ENCODE results near the gene FN3KRP. TPM values are rescaled to one million over a fixed set of nuclear protein-coding genes. Genes with fewer than 3 reads are reported as not detected.
A peak's percentile ranks its signal among the peaks of the same experiment; 100 is the strongest.

Gene FN3KRP
- total and polyA plus RNA-seq, 2 donors (not counting 1 experiment from before 2014, with no cell fraction given), result 16.8 to 44.2 TPM

- H3K36me3 ChIP-seq (replicated peaks in 1 of 2; ENCODE audit: control extremely low read depth in 1 of 2, control insufficient read depth in 1 of 2, extremely low read depth in 1 of 2, insufficient read depth in 2 of 2, low read length in 1 of 2), result no peaks in the 10 kb centered on the region
- no peak overlapping the region for H2AFZ ChIP-seq (ENCODE audit: insufficient read depth, low read depth, low read length, poor library complexity, severe bottlenecking)
- intact Hi-C loops (cut with micrococcal nuclease), result no loop called here
- no peak overlapping the region for H3K4me2 ChIP-seq (replicated peaks; ENCODE audit: low read depth, low read length, poor library complexity, severe bottlenecking)
- peaks cover 4% of the 10 kb centered on the region for H3K27me3 Mint-ChIP-seq
- ChIA-PET CTCF (no interaction called here), POLR2A (no interaction called here)
- no peak for ATAC-seq (ENCODE audit: low read depth)
- peaks cover 8 to 16% of the 10 kb centered on the region in 2 donors for H3K4me1 ChIP-seq (ENCODE audit: control insufficient read depth in 2 of 2, insufficient read depth in 2 of 2, low read length in 2 of 2)
- WGBS (ENCODE audit: insufficient coverage), result 97% methylated on average over 13 of the region's 17 CpGs
- H3K27ac Mint-ChIP-seq, result no peak overlapping the region
- H3K9ac ChIP-seq (ENCODE audit: low read length), result no peak overlapping the region
- no peak overlapping the region for H3K4me3 ChIP-seq (ENCODE audit: control extremely low read depth in 1 of 5, extremely low read depth in 1 of 5, insufficient read depth in 1 of 5, low read depth in 2 of 5, low read length in 4 of 5)
- H3K79me2 ChIP-seq (ENCODE audit: control insufficient read depth, insufficient read depth, low read length), result peaks cover 3% of the 10 kb centered on the region
- no peak for DNase-seq
- H3K9me3 Mint-ChIP-seq (ENCODE audit: insufficient read depth), result peaks cover 6% of the 10 kb centered on the region
- H3K4me1 Mint-ChIP-seq, result peaks cover 10% of the 10 kb centered on the region
- peaks cover 0 to 28% (median 7%) of the 10 kb centered on the region in 3 donors for H3K9me3 ChIP-seq (ENCODE audit: control extremely low read depth in 1 of 3, control insufficient read depth in 2 of 3, insufficient read depth in 1 of 3, low read length in 2 of 3)
- H3K27me3 ChIP-seq (replicated peaks in 1 of 4; ENCODE audit: control extremely low read depth in 1 of 4, control insufficient read depth in 3 of 4, insufficient read depth in 4 of 4, low read length in 3 of 4), result peaks cover 0 to 11% (median 3%) of the 10 kb centered on the region in 4 experiments
- TF ChIP-seq, protein P1, sequence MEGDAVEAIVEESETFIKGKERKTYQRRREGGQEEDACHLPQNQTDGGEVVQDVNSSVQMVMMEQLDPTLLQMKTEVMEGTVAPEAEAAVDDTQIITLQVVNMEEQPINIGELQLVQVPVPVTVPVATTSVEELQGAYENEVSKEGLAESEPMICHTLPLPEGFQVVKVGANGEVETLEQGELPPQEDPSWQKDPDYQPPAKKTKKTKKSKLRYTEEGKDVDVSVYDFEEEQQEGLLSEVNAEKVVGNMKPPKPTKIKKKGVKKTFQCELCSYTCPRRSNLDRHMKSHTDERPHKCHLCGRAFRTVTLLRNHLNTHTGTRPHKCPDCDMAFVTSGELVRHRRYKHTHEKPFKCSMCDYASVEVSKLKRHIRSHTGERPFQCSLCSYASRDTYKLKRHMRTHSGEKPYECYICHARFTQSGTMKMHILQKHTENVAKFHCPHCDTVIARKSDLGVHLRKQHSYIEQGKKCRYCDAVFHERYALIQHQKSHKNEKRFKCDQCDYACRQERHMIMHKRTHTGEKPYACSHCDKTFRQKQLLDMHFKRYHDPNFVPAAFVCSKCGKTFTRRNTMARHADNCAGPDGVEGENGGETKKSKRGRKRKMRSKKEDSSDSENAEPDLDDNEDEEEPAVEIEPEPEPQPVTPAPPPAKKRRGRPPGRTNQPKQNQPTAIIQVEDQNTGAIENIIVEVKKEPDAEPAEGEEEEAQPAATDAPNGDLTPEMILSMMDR (IDR thresholded peaks at IDR 0.05), result no peak
- no peak overlapping the region for H3K27ac ChIP-seq (ENCODE audit: low read length in 2 of 2)
- H4K20me1 ChIP-seq (ENCODE audit: control insufficient read depth, insufficient read depth, low read length, poor library complexity, severe bottlenecking), result peaks cover 5% of the 10 kb centered on the region
- H3K4me3 Mint-ChIP-seq, result peak overlapping the region; percentile 56
Measured at GRCh38 chr17:82696259-82696658, 20.2 kb upstream of the FN3KRP start.

- H3K36me3 ChIP-seq (replicated peaks in 1 of 2; ENCODE audit: control extremely low read depth in 1 of 2, control insufficient read depth in 1 of 2, extremely low read depth in 1 of 2, insufficient read depth in 2 of 2, low read length in 1 of 2), result no peaks in the 10 kb centered on the region
- POLR2A ChIA-PET, result interaction anchor here (0.6 kb wide), 1 partner anchor 32 kb away, joined by 3 read pairs; no protein-coding TSS in a partner anchor
Measured at GRCh38 chr17:82696916-82697807, 19.3 kb upstream of the FN3KRP start.

More at GRCh38 chr17:82696916-82697807, 19.3 kb upstream of the FN3KRP start:
- H3K27ac Mint-ChIP-seq, result no peak overlapping the region
- TF ChIP-seq, protein P1 (IDR thresholded peaks at IDR 0.05), result no peak
- no peak for TF ChIP-seq EZH2 (IDR thresholded peaks at IDR 0.05; ENCODE audit: borderline replicate concordance, insufficient read depth, low read depth, low read length, poor library complexity, severe bottlenecking)
- H3K9me3 Mint-ChIP-seq (ENCODE audit: insufficient read depth), result peaks cover 6% of the 10 kb centered on the region
- Histone ChIP-seq H3K27me3 (replicated peaks in 1 of 4; ENCODE audit: control extremely low read depth in 1 of 4, control insufficient read depth in 3 of 4, insufficient read depth in 4 of 4, low read length in 3 of 4) (peaks cover 0 to 11% (median 3%) of the 10 kb centered on the region in 4 experiments), H3K27ac (ENCODE audit: low read length in 2 of 2) (no peak overlapping the region), H3K79me2 (ENCODE audit: control insufficient read depth, insufficient read depth, low read length) (peaks cover 3% of the 10 kb centered on the region), H3K4me1 (ENCODE audit: control insufficient read depth in 2 of 2, insufficient read depth in 2 of 2, low read length in 2 of 2) (peaks cover 8 to 16% of the 10 kb centered on the region in 2 donors), H3K9me3 (ENCODE audit: control extremely low read depth in 1 of 3, control insufficient read depth in 2 of 3, insufficient read depth in 1 of 3, low read length in 2 of 3) (peaks cover 0 to 28% (median 7%) of the 10 kb centered on the region in 3 donors), H2AFZ (ENCODE audit: insufficient read depth, low read depth, low read length, poor library complexity, severe bottlenecking) (peak overlapping the region; percentile 68), H4K20me1 (ENCODE audit: control insufficient read depth, insufficient read depth, low read length, poor library complexity, severe bottlenecking) (peaks cover 5% of the 10 kb centered on the region), H3K4me3 (ENCODE audit: control extremely low read depth in 1 of 5, extremely low read depth in 1 of 5, insufficient read depth in 1 of 5, low read depth in 2 of 5, low read length in 4 of 5) (peak overlapping the region in 4 of 5 experiments; percentile 20 to 70 (median 59)), H3K4me2 (replicated peaks; ENCODE audit: low read depth, low read length, poor library complexity, severe bottlenecking) (peak overlapping the region; percentile 95), H3K9ac (ENCODE audit: low read length) (peak overlapping the region; percentile 62)
- CTCF ChIA-PET, result interaction anchor here (0.9 kb wide), 1 partner anchor 11 kb away, joined by 3 read pairs; no protein-coding TSS in a partner anchor
- peaks cover 4% of the 10 kb centered on the region for H3K27me3 Mint-ChIP-seq
- WGBS (ENCODE audit: insufficient coverage), result 42% methylated on average over 48 of the region's 48 CpGs
- intact Hi-C loops (cut with micrococcal nuclease), result no loop called here
- peak overlapping the region; percentile 96 for H3K4me3 Mint-ChIP-seq
- ATAC-seq (ENCODE audit: low read depth), result no peak
- DNase-seq, result no peak
- peaks cover 10% of the 10 kb centered on the region for H3K4me1 Mint-ChIP-seq
